Activated effector memory CD4-positive, alpha-beta T cell treated with anti-CD3 and anti-CD28 coated beads, Interleukin-2, amount 50 U/mL, for 16 hours (primary cell): ENCODE measurements around the gene NR4A3.
"Not testable (repeated sequence)": the region's sequence is repeated elsewhere in the genome, so short reads cannot be mapped to it uniquely, and the experiment has no call there.

Source experiments
- DNase-seq: peaks from one replicate; pipeline ENCODE4 v3.0.0-alpha.2; 2020

NR4A3 gene

DNA sequence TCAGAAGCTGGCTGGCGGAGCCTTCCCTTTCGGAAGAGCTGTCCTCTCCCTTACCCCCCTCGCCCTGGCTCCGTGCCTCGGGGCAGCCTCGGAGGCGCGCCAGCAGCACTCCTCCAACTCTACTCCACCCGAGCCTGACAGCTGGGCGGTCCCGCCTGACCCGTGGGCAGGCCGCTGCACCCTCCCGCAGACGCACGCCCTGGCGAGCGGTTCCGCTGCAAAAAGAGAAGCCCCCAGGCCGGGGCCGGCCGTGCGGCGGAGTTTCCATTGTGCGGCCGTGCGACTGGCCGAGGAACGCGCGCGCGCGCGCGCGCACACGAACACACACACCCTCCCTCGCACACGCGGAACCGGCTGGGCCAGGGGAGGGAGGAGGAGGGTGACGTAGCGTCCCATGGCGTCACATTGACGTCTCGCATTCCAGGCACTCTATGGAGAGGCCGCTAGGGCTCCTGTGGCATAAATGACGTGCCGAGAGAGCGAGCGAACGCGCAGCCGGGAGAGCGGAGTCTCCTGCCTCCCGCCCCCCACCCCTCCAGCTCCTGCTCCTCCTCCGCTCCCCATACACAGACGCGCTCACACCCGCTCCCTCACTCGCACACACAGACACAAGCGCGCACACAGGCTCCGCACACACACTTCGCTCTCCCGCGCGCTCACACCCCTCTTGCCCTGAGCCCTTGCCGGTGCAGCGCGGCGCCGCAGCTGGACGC lies at the start of gene NR4A3:
Gene NR4A3 (plus strand): TSS at position 490 of the 713 bp plus-strand sequence. CDS start 6,158 bp downstream, outside the sequence.
- peak; percentile 95 for DNase-seq

- DNase-seq = no peak
Observed at GRCh38 chr9:99773468-99774138, 48.1 kb upstream of the NR4A3 start.

DNA sequence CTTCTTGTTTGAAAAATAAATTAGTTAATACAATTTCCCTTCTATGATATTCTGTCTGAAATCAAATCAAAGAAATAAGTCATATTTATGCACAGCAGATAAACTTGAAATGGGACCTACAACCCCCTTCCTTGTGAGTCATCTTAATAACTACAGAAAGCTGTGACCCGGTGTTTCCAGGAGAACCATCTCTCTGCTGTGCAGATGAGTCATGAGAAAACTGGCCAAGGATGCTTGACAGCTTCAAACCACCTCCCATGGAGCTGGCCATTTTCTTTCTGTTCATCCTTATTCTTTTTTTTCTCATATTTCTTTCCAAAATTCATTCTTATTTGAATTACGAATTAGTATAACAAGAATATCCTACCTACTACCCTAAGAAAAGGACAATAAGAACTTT lies 43.4 kb upstream of the NR4A3 start:
- DNase-seq = no peak

DNA sequence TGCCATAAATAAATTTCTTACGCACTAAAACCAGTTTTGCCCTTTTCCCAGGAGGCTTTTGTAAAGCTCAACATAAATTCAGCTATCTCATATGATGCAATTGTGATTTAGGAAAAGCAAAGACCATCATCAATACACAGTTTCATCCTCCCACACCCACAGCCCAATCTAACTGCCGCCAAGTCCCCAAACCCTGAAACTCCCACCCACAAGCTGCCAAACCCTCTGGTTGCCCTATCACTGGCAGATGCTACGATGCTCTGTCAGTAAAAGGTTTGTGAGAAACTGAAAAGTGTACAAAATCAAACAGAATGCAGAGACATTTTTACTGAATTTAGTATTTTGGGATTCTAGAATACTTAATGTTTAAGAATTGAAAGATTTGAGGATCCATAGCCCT lies 42.8 kb upstream of the NR4A3 start:
- DNase-seq = no peak

GRCh38 chr9:99779277-99779676 lies 42.4 kb upstream of the NR4A3 start:
- no peak for DNase-seq

DNA sequence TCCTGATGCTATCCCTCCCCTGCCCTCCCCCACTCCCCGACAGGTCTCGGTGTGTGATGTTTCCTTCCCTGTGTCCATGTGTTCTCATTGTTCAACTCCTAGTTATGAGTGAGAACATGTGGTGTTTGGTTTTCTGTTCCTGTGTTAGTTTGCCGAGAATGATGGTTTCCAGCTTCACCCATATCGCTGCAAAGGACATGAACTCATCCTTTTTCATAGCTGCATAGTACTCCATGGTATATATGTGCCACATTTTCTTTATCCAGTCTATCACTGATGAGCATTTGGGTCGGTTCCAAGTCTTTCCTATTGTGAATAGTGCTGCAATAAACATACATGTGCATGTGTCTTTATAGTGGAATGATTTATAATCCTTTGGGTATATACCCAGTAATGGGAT lies 39.3 kb upstream of the NR4A3 start:
- DNase-seq = not testable (repeated sequence)

- DNase-seq = no peak
Observed at GRCh38 chr9:99782962-99783718, 38.5 kb upstream of the NR4A3 start.

DNA sequence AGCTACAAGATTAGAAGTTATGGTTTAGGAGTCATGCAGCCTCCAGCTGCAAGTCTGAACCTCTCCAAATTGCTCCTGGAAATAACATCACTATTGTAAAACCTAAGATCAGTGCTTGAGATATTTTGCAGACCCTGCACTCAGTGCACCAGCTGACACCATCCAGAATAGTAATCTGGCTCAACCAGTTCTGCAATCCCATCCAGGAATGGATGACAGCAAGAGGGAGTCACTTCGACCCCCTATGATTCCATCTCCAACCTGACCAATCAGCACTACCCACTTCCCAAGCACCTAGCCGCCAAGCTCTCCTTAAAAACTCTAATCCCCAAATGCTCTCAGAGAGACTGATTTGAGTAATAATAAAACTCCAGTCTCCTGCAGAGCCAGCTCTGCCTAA lies 37.9 kb upstream of the NR4A3 start:
- no peak for DNase-seq

- DNase-seq = no peak
Observed at GRCh38 chr9:99785010-99785590, 36.6 kb upstream of the NR4A3 start.

DNA sequence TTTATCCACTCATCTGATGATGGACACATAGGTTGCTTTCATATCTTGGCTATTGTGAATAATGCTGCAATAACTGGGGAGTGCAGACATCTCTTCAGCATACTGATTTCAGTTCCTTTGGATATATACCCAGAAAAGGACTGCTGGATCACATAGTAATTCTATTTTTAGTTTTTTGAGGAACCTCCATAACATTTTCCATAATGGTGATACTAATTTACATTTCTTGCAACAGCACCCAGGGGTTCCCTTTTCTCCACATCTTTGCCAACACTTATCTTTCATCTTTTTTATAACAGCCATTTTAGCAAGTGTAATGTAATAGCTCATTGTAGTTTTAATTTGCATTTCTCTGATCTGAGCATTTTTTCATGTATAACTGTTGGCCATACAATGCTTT lies 34.1 kb upstream of the NR4A3 start:
- no peak for DNase-seq

GRCh38 chr9:99793528-99793927 lies 28.2 kb upstream of the NR4A3 start:
- DNase-seq = no peak

DNA sequence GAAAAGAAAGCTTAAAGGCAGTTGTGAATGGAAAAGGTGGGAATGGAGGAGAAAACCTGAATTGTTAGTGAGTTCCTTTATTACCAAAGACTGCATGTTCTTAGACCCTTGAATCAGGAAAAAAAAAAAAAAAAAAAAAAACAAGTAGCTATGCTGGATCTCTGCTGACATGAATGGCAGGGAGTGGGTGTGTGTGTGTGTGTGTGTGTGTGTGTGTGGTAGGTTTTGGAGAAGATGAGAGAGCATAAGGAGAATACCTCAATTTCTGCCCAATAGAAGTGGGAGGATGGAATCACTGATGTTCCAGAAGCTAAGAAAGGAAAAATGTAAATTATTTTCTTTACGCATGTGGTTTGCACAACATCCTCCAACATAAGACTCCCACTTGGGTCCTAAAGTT lies 25.5 kb upstream of the NR4A3 start:
- DNase-seq = no peak

DNA sequence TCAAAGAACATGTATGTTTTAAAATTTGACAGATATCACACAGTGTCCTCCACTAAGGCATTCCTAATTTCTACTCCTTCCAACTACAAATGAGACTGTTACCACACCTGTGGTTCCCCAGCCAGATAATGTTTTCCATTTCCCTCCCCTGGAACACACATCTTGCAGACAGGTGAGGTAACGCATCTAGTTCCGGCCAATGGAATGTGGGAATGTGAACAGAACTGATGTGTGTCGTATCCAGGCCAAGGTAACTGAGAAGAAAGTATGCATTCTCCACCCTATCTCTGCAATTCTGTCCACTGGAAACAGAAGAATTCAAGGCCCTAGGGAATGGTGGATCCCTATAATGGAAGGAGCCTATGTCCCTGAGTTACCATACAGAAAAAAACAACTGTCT lies 19.9 kb upstream of the NR4A3 start:
- no peak for DNase-seq

DNA sequence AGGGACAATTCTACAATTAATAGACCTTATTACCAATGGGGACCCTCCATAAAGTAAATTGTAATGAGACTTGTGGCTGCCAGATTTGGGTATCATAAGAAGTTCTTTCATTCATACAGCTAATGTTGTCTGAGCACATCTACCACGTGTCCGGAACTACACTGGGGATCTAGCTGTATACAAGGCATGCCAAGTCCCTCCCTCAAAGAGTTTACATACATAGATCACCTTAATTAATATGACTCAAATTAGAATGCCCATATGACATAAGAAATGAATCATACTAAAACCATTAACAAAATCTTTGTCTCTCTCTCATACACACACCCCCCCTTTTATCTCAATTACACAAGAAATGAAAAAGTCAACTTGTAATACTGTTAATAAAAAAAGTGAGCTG lies 18.0 kb upstream of the NR4A3 start:
- no peak for DNase-seq

GRCh38 chr9:99807276-99807852 lies 14.3 kb upstream of the NR4A3 start:
- peak; percentile 86 for DNase-seq

- no peak for DNase-seq
Observed at GRCh38 chr9:99807956-99808355, 13.7 kb upstream of the NR4A3 start.

DNA sequence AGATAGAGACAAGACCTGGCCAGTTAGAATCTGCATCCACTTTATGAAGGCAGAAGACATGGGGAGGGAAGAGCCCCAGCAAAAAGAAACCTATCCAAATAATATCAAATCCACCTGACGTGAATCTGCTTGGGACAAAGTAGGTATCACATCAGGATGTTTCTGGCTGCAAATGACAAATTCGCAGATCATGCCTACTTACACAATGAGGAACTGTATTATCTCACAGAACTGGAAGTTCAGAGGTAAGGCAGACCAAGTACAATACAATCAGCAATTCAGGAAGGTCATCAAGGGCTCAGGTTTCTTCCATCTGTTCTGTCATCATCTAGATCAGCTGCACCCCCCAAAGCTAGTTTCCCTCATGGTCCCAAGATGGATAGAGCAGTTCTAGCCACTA lies 13.2 kb upstream of the NR4A3 start:
- no peak for DNase-seq

DNA sequence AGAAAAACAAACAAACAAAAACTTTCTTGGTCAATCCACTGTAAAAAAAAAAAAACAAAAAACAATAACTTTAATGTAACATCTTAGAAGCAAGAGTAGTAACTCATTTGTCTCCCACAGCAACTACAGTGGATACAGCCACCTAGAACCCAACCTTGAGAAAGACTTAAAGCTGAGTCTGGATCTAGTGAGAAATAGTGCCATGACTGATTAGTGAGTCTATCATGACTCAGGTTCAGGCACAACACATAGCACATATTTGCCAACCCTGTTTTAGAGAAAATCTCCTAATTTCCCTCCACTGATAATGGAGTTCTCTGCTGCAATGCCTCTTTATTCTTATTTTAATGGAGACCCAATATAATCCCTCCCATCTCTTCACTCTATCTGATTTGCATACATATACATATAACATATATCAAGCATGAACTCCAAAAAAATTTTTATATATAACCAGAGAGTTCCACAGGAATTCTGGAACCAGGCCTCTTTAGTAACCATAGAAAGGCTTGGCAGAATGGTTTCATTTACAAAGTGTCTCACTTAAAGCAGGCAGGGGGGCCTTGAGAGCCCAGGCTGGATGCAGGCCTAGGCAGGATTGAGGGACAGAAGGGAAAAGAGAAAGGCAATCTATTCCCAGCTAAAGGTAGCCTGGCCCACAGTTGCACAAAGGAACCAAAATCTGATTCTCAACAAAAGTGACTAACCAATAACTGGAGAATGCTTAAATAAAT lies 11.9 kb upstream of the NR4A3 start:
- no peak for DNase-seq

GRCh38 chr9:99811172-99811571 lies 10.5 kb upstream of the NR4A3 start:
- DNase-seq = no peak

DNA sequence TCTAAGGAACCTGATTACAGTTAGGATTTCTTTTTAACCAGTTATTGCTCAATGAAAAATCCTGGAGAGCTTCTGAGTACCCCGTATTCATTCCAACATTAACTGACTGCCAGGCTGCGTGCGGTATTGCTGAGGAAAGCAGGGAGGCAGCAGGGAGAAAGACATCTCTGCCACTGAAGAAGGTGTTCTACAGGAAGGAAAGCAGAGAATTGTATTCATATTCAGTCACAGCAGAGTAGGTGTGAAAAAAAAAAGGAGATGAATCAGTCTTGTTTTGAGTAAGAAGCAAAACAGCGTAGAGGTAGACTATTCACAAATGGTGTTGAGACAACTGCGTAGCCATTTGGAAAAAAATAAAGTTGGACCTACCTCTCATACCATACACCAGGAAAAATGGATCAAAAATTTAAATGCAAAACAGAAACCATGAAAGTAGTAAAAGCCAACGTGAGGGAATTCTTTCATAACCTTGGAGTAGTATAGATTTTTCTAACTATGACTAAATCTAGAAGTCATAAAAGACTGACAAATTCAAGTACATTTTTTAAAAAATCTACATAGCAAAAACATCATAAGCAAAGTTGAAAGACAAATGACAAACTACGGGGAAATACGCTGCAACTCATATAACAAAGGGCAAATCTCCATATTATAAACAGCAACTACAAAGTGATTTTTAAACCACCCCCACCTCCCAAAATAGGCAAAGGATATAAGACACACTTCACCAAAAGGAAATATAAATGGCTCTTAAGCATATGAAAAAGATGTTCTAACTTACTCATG lies 9.9 kb upstream of the NR4A3 start:
- no peak for DNase-seq

DNA sequence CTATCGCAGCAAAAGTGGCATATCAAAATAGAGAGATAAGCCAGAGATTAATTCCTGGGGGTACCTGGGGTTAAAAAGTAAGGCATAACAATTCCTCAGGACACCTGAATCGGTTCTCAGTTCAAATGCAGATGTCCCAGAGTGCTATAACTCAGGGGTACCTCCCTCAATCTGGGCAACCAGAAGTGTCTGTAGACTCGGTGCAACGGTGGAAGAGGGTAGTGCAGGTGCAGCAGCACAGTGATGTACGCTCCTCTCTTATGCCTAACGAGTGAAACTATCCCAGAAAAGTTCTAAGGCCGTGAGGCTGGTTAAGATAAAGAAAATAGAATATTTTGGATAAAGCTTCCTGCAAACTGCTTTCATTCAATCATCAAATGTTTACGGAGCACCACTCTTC lies 7.9 kb upstream of the NR4A3 start:
- no peak for DNase-seq

- no peak for DNase-seq
Observed at GRCh38 chr9:99814359-99814758, 7.3 kb upstream of the NR4A3 start.
